ENCODE data around the gene AMBN. TPM values are rescaled to one million over a fixed set of nuclear protein-coding genes. Genes with fewer than 3 reads are reported as not detected.

AMBN gene
- total RNA-seq, 1 experiment from 2014 or later, result 0.27 TPM

DNA sequence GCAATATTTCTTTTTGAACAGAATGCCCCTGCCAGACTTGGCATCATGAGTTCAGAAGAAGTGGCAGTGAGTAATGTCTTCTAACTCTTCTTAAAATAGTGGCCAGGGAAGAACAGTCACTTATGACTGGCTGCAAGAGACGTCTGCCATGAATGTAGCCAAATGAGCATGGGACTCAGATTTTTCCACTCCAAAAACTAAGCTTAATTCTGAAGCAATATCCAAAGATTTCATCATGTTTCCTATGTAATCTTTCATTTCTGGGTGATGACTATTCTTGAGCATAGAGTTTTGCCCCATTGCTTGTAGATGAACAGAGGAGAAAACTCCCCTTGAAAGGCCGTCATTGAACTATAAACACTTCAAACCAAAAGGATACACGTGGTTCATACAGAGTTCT lies 11.8 kb downstream of the AMBN start:
- Histone ChIP-seq H3K36me3 (ENCODE audit: control insufficient read depth, insufficient read depth, low read length) (no peaks in the 10 kb centered on the region), H3K4me3 (ENCODE audit: low read depth, low read length) (no peak overlapping the region), H3K4me1 (peaks cover 4% of the 10 kb centered on the region; the same call in 1 of the 2 replicates), H3K27me3 (replicated peaks; ENCODE audit: control insufficient read depth, insufficient read depth, low read length) (no peaks in the 10 kb centered on the region), H3K9me3 (no peaks in the 10 kb centered on the region)
- intact Hi-C loops (cut with micrococcal nuclease; ENCODE audit: unreplicated experiment), result loop anchor here (5.0 to 10.0 kb wide), 3 partner anchors 83 to 391 kb away; partner anchors contain the start of genes DCK and UTP3
- no peak for DNase-seq
- Mint-ChIP-seq H3K4me1 (ENCODE audit: low read depth, unreplicated experiment) (peaks cover 6% of the 10 kb centered on the region), H3K27me3 (ENCODE audit: insufficient read depth, unreplicated experiment) (no peaks in the 10 kb centered on the region), H3K9me3 (ENCODE audit: unreplicated experiment) (no peaks in the 10 kb centered on the region), H3K27ac (ENCODE audit: unreplicated experiment) (no peak overlapping the region), H3K36me3 (ENCODE audit: insufficient read depth, unreplicated experiment) (no peaks in the 10 kb centered on the region), H3K4me3 (ENCODE audit: unreplicated experiment) (no peak overlapping the region)
- no TSS peak for BruUV-seq (replicated peaks)
- TF ChIP-seq, protein P1, sequence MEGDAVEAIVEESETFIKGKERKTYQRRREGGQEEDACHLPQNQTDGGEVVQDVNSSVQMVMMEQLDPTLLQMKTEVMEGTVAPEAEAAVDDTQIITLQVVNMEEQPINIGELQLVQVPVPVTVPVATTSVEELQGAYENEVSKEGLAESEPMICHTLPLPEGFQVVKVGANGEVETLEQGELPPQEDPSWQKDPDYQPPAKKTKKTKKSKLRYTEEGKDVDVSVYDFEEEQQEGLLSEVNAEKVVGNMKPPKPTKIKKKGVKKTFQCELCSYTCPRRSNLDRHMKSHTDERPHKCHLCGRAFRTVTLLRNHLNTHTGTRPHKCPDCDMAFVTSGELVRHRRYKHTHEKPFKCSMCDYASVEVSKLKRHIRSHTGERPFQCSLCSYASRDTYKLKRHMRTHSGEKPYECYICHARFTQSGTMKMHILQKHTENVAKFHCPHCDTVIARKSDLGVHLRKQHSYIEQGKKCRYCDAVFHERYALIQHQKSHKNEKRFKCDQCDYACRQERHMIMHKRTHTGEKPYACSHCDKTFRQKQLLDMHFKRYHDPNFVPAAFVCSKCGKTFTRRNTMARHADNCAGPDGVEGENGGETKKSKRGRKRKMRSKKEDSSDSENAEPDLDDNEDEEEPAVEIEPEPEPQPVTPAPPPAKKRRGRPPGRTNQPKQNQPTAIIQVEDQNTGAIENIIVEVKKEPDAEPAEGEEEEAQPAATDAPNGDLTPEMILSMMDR (IDR thresholded peaks at IDR 0.05; ENCODE audit: insufficient read depth in 1 of 2, low read depth in 1 of 2, low read length in 1 of 2, severe bottlenecking in 1 of 2, unreplicated experiment in 1 of 2), result no peak
- ChIA-PET POLR2A (no interaction called here), CTCF (no interaction called here)

GRCh38 chr4:70606459-70606858 lies 14.4 kb downstream of the AMBN start:
- no peaks in the 10 kb centered on the region for H3K9me3 ChIP-seq
- no peaks in the 10 kb centered on the region for H3K4me1 ChIP-seq
- no TSS peak for BruUV-seq (replicated peaks)
- intact Hi-C loops (cut with micrococcal nuclease; ENCODE audit: unreplicated experiment), result loop anchor here (10.0 kb wide), 1 partner anchor 388 kb away; the partner anchor contains the start of gene DCK
- H3K4me3 ChIP-seq (ENCODE audit: low read depth, low read length), result no peak overlapping the region
- H3K27me3 ChIP-seq (replicated peaks; ENCODE audit: control insufficient read depth, insufficient read depth, low read length), result no peaks in the 10 kb centered on the region
- Mint-ChIP-seq H3K36me3 (ENCODE audit: insufficient read depth, unreplicated experiment) (no peaks in the 10 kb centered on the region), H3K27ac (ENCODE audit: unreplicated experiment) (no peak overlapping the region), H3K27me3 (ENCODE audit: insufficient read depth, unreplicated experiment) (no peaks in the 10 kb centered on the region), H3K4me1 (ENCODE audit: low read depth, unreplicated experiment) (peaks cover 1% of the 10 kb centered on the region), H3K9me3 (ENCODE audit: unreplicated experiment) (no peaks in the 10 kb centered on the region), H3K4me3 (ENCODE audit: unreplicated experiment) (no peak overlapping the region)
- TF ChIP-seq, protein P1 (IDR thresholded peaks at IDR 0.05; ENCODE audit: insufficient read depth in 1 of 2, low read depth in 1 of 2, low read length in 1 of 2, severe bottlenecking in 1 of 2, unreplicated experiment in 1 of 2), result no peak
- no peaks in the 10 kb centered on the region for H3K36me3 ChIP-seq (ENCODE audit: control insufficient read depth, insufficient read depth, low read length)
- no peak for DNase-seq
- CTCF ChIA-PET, result interaction anchor here (0.7 kb wide), 1 partner anchor 403 kb away, joined by 3 read pairs; no protein-coding TSS in a partner anchor
- POLR2A ChIA-PET, result no interaction called here

DNA sequence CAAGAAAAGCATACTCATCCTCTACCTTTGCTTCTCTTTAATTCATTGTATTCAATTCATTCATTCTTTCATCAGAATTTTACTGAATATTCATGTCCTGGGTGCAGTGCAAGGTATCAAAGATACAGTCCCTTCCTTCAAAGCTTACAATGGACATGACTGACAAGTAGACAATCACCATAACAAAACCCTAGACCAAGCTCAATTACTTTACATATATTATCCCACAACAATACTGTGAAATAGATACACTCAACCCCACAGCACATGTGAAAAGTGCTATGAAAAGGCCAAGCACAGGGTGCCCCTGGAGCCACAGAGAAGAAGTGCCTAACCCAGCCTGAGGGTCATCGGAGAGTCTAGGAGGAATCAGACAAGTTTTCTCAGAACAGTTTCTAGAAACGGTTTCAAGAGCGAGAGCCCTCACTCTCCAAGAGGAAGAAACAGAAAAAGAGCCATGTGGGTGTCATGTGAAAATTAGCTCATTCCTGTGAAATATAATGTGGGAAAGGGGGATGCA lies 15.3 kb downstream of the AMBN start:
- H3K36me3 ChIP-seq (ENCODE audit: control insufficient read depth, insufficient read depth, low read length), result no peaks in the 10 kb centered on the region
- H3K9me3 Mint-ChIP-seq (ENCODE audit: unreplicated experiment), result no peaks in the 10 kb centered on the region
- H3K36me3 Mint-ChIP-seq (ENCODE audit: insufficient read depth, unreplicated experiment), result no peaks in the 10 kb centered on the region
- no peaks in the 10 kb centered on the region for H3K4me1 Mint-ChIP-seq (ENCODE audit: low read depth, unreplicated experiment)
- POLR2A ChIA-PET, result no interaction called here
- CTCF ChIA-PET, result no interaction called here
- H3K27me3 Mint-ChIP-seq (ENCODE audit: insufficient read depth, unreplicated experiment), result no peaks in the 10 kb centered on the region
- no peaks in the 10 kb centered on the region for H3K9me3 ChIP-seq
- BruUV-seq (replicated peaks), result no TSS peak
- intact Hi-C loops (cut with micrococcal nuclease; ENCODE audit: unreplicated experiment), result loop anchor here (10.0 kb wide), 1 partner anchor 387 kb away; the partner anchor contains the start of gene DCK
- no peak overlapping the region for H3K27ac Mint-ChIP-seq (ENCODE audit: unreplicated experiment)
- TF ChIP-seq, protein P1 (IDR thresholded peaks at IDR 0.05; ENCODE audit: insufficient read depth in 1 of 2, low read depth in 1 of 2, low read length in 1 of 2, severe bottlenecking in 1 of 2, unreplicated experiment in 1 of 2), result no peak
- no peak for DNase-seq
- H3K4me1 ChIP-seq, result no peaks in the 10 kb centered on the region
- H3K4me3 ChIP-seq (ENCODE audit: low read depth, low read length), result no peak overlapping the region
- H3K4me3 Mint-ChIP-seq (ENCODE audit: unreplicated experiment), result no peak overlapping the region
- H3K27me3 ChIP-seq (replicated peaks; ENCODE audit: control insufficient read depth, insufficient read depth, low read length), result no peaks in the 10 kb centered on the region

Data from Caco-2 (cell line).